ENCODE data around the gene SRPK3. TPM values are rescaled to one million over a fixed set of nuclear protein-coding genes. Genes with fewer than 3 reads are reported as not detected.

SRPK3 gene
- polyA plus RNA-seq, 3 donors: 0.81 to 2.1 (median 1.9) TPM

DNA sequence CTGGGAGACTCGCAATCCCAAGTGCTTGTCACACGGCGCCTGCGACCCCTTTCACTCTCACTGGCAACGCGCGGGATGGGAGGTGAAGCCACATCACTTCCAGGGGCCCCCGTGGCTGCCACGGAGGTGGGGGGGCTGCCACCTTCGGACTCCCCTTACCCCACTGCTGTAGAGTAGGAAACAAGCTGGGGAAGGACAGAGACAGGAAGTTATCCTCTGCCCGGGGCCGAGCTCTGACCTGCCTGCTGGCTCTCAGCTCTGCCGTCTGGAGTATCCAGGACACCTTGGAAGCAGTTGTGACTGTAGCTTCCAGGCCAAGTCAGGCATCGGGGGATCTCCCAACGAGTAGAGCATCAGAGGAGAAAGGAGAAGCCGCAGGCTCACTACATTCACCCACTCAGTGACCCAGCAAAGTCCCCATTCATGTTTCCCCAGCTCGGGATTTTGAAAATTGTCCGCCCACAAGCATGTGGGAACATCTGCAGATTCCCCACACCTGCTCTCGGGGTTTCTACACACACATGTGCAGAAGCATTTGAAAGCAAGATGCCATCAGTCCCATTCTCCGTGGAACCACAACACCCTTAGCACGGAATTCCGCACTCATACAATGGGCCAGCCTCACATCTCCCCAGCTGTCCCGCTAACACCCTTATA is 38.7 kb downstream of the SRPK3 start:
- DNase-seq (ENCODE audit: extremely low read depth in 1 of 11, low read depth in 9 of 11, low spot score in 4 of 11): no peak

- DNase-seq (ENCODE audit: extremely low read depth in 1 of 11, low read depth in 9 of 11, low spot score in 4 of 11): no peak
Observed at GRCh38 chrX:153820601-153821000, 39.8 kb downstream of the SRPK3 start.

DNA sequence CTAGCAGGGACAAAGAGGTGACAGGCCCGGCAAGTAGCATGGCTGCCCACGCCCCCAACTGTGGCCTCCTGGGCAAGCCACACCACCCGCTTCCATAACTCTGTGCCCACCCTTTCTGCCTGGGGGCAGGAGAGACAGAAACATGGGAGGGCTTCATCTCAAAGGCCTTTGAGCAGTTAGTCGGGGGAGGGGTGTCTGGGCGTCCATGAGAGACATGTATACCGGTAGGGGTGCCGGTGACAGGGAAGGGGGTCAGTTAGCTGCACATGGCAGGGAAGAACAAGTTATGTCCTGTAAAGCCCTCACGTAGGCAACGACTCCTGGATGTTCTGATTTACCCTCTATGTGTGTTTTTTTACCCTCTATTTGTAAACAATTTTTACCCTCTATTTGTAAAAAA is 40.2 kb downstream of the SRPK3 start:
- DNase-seq (ENCODE audit: extremely low read depth in 1 of 11, low read depth in 9 of 11, low spot score in 4 of 11): no peak

DNA sequence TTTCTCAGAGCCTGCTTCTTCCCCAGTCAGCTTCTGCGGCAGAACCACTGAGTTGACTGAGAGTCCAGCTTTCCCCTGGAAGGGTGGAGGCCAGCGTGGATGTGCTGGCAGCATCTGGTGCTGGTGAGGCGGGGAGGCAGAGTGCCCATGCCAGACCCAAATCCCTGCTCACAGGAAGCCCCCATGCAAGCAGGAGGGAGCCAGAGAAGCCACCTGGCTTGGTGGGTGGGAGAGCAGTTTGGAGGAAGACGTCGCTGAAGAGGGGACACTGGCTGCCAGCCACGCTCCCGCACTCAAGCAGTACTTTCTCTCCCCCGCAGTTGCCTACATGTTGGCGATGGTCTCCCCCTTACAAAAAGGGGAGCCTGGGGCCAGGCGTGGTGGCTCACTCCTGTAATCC is 43.5 kb downstream of the SRPK3 start:
- no peak for DNase-seq (ENCODE audit: extremely low read depth in 1 of 11, low read depth in 9 of 11, low spot score in 4 of 11)

DNA sequence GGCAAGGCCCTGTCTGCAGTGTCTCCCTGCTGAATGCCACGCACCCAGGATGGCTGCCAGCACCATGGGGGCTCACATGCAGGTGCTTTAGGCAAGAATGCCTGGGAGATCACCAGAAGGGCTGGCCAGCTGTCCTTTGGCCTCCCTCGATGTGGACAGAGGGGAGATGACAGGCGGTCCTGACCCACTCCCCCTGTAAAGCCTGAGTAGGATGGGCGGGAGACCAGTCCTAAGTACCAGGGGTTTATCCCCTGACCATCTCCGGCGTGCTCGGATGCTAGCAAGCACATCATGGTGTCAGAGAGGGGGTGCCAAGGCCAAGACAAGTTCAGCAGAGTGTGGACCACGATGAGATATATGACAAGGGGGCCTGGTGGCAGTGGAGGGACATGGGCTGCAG is 44.2 kb downstream of the SRPK3 start:
- no peak for DNase-seq (ENCODE audit: extremely low read depth in 1 of 11, low read depth in 9 of 11, low spot score in 4 of 11)

- no peak for DNase-seq (ENCODE audit: extremely low read depth in 1 of 11, low read depth in 9 of 11, low spot score in 4 of 11)
Observed at GRCh38 chrX:153827016-153827415, 46.2 kb downstream of the SRPK3 start.

GRCh38 chrX:153827903-153828302 is 47.1 kb downstream of the SRPK3 start:
- DNase-seq (ENCODE audit: extremely low read depth in 1 of 11, low read depth in 9 of 11, low spot score in 4 of 11): no peak

GRCh38 chrX:153828308-153828707 is 47.5 kb downstream of the SRPK3 start:
- no peak for DNase-seq (ENCODE audit: extremely low read depth in 1 of 11, low read depth in 9 of 11, low spot score in 4 of 11)

DNA sequence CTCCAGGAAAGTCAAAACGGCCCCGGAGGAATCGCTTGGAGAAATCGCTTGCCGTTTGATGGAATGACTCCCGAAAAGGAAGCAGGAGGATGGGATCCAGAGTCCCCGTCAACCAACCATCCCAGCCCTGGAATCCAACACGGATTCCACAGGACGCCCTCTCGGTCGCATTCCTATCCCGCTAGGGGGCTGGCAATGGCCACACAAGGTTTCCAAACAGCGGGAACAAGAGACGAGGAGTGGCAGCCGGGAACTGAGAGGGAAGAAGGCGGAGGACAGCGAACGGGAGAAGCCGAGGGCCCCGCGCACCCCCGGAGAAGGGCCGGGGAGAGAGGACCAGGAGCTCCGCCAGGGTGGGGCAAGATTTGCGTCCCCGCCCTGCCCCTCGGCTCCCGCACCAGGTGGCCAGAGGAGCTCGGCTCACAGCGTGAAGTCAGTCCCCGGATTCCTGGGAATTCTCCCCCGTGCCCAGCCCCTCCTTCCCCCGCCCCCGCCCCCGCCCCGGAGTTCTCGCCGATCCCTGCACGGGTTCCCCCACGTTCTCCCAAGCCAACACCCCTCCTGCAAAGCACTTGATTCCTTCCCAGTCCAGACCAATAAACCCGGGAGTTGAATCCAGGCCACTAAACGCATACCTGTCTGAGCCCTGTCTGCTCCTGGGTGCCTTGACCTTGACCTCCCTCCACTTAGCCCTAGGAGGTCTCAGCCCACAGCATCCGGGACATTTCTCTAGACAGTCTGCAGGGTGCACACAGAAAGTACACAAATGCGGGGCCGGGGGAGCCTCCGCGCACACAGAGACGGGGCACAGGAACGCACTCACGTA is 48.1 kb downstream of the SRPK3 start:
- peak in 1 of 11 donors; percentile 20 for DNase-seq (ENCODE audit: extremely low read depth in 1 of 11, low read depth in 9 of 11, low spot score in 4 of 11)

DNA sequence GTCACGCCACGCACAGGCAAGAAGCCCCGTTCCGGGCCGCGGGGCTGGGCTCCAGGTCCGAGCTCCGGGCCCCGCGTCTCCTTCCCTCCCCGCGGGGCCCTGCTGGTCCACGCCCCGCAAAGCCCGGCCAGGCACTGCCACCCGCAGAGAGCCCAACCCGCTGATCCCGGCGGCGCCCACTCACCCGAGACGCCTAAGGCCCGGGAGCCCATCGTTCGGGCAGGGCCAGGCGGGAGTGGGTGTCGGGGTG is 48.6 kb downstream of the SRPK3 start:
- DNase-seq (ENCODE audit: extremely low read depth in 1 of 11, low read depth in 9 of 11, low spot score in 4 of 11): no peak

- DNase-seq (ENCODE audit: extremely low read depth in 1 of 11, low read depth in 9 of 11, low spot score in 4 of 11): no peak
Observed at GRCh38 chrX:153829799-153830639, 49.2 kb downstream of the SRPK3 start, which contains the start of gene PDZD4. TSS of gene PDZD4 (minus strand) at chrX:153830544. CDS start at chrX:153830298, 246 bp downstream.

DNA sequence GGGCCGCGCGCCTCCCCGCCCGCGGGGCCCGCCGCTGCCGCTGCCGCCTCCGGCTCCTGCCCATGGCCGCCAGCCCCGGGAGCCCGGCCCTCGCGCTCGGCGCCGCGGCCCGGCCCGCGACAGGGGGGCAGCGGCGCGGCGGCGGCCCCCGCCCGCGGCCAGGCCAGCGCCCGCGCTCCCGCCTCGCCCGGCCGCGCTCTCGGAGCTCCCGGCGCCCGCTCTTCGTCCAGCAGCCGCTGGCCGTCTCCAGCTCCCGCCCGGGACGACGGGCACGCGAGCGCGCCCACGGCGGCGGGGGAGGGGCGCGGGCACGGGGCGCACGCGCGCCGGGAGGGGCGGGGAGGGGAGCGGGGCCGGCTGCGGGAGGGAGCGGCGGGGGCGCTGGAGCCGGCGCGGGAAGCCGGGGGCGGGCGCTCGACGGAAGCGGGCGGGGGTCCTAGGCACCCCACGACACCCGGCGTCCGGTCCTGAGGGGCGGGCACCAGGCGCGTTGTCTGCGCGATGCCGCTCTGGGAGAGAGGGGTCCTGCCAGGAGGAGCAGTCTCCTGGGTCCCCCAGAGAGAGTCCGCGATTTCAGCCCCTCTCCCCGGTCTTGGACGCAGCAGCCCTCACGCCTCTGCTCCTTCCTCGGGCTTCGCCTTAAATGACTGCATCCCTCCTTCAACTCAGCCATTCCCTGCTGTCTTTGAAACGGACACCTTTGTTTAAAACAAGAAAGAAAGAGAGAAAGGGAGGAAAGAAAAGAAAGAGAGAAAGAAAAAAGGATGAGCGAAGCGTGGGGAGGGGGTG is 50.0 kb downstream of the SRPK3 start:
- DNase-seq (ENCODE audit: extremely low read depth in 1 of 11, low read depth in 9 of 11, low spot score in 4 of 11): no peak

DNA sequence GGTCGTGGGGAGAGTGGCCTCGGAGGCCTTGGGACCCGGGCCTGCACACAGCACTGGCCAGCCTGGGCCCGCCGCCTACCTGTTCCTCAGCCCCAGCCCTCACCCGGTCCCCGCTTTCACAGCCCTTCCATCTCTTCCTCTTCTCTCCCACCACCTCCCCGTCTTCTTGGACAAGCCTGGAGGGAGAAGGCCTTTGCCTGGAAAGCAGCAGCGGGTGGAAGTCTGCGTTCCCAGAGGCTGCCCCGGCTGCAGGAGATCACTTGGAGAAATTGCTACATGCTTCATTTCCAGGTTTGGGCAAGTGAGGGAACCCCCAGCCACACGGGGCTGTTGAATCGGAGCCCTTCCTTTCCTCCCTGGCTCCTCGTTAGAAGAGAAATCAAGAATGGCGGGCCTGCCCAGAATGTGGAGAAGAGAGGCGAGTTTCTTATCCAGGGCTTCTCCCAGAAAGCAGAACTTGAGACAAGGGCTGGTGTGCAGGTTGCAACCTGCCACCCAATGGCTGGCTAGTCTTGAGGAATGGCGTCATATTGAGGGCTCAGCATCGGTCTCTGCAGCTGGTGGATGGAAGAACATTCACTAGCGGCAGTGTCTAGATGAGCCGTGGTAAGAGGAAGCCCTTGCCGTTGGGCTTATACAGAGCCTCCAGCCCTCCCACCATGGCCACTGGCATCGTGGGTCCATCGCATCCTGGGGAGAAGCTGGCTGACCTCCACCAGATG is 50.7 kb downstream of the SRPK3 start:
- no peak for DNase-seq (ENCODE audit: extremely low read depth in 1 of 11, low read depth in 9 of 11, low spot score in 4 of 11)

GRCh38 chrX:153832728-153833127 is 51.9 kb downstream of the SRPK3 start:
- no peak for DNase-seq (ENCODE audit: extremely low read depth in 1 of 11, low read depth in 9 of 11, low spot score in 4 of 11)

Other genes starting within 250 kb of the SRPK3 start
- gene CCNQ, start 181.9 kb upstream of the SRPK3 start, polyA plus RNA-seq (ENCODE audit: insufficient read length in 3 of 3): 10 to 100 TPM; 15.6 to 19.5 (median 17.0) TPM
- gene DUSP9, start 133.8 kb upstream of the SRPK3 start, polyA plus RNA-seq (ENCODE audit: insufficient read length in 3 of 3): 10 to 100 TPM; 38.3 to 51.9 (median 46.8) TPM
- gene PNCK, start 107.2 kb upstream of the SRPK3 start, polyA plus RNA-seq (ENCODE audit: insufficient read length in 3 of 3): 10 to 100 TPM in 1 of 3 donors, 1 to 10 TPM in 2; 7.6 to 13.9 (median 8.4) TPM
- 10 to 100 TPM; 53.5 to 69.9 (median 59.4) TPM for gene SLC6A8, start 93.1 kb upstream of the SRPK3 start, polyA plus RNA-seq (ENCODE audit: insufficient read length in 3 of 3)
- gene BCAP31, start 56.7 kb upstream of the SRPK3 start, polyA plus RNA-seq (ENCODE audit: insufficient read length in 3 of 3): 100 to 1,000 TPM; 182 to 189 (median 189) TPM
- gene ABCD1, start 56.2 kb upstream of the SRPK3 start, polyA plus RNA-seq (ENCODE audit: insufficient read length in 3 of 3): 1 to 10 TPM; 7.9 to 9.8 (median 8.0) TPM
- gene PLXNB3, start 16.8 kb upstream of the SRPK3 start, polyA plus RNA-seq (ENCODE audit: insufficient read length in 3 of 3): 1 to 10 TPM; 1.0 to 2.0 (median 1.2) TPM
- gene IDH3G, start 13.3 kb downstream of the SRPK3 start, polyA plus RNA-seq (ENCODE audit: insufficient read length in 3 of 3): 10 to 100 TPM; 69.9 to 93.9 (median 91.2) TPM
- 100 to 1,000 TPM; 138 to 174 (median 166) TPM for gene SSR4, start 13.6 kb downstream of the SRPK3 start, polyA plus RNA-seq (ENCODE audit: insufficient read length in 3 of 3)
- gene PDZD4, start 49.5 kb downstream of the SRPK3 start, polyA plus RNA-seq (ENCODE audit: insufficient read length in 3 of 3): 10 to 100 TPM in 2 of 3 donors, 1 to 10 TPM in 1; 7.2 to 12.5 (median 11.5) TPM
- gene L1CAM, start 105.1 kb downstream of the SRPK3 start, polyA plus RNA-seq (ENCODE audit: insufficient read length in 3 of 3): 10 to 100 TPM; 35.2 to 57.4 (median 53.1) TPM
- gene AVPR2, start 123.6 kb downstream of the SRPK3 start, polyA plus RNA-seq (ENCODE audit: insufficient read length in 3 of 3): 1 to 10 TPM in 2 of 3 donors, under 1 TPM in 1; 0.78 to 2.2 (median 1.7) TPM
- gene ARHGAP4, start 145.2 kb downstream of the SRPK3 start, polyA plus RNA-seq (ENCODE audit: insufficient read length in 3 of 3): 10 to 100 TPM; 21.5 to 43.5 (median 32.8) TPM
- 10 to 100 TPM; 53.0 to 78.0 (median 77.5) TPM for gene NAA10, start 154.0 kb downstream of the SRPK3 start, polyA plus RNA-seq (ENCODE audit: insufficient read length in 3 of 3)
- 10 to 100 TPM; 17.5 to 28.4 (median 20.8) TPM for gene RENBP, start 163.6 kb downstream of the SRPK3 start, polyA plus RNA-seq (ENCODE audit: insufficient read length in 3 of 3)
- 10 to 100 TPM; 40.8 to 52.0 (median 45.7) TPM for gene HCFC1, start 190.8 kb downstream of the SRPK3 start, polyA plus RNA-seq (ENCODE audit: insufficient read length in 3 of 3)
- gene TMEM187, start 191.7 kb downstream of the SRPK3 start, polyA plus RNA-seq (ENCODE audit: insufficient read length in 3 of 3): 1 to 10 TPM; 5.3 to 9.2 (median 7.5) TPM
- 10 to 100 TPM; 52.0 to 69.7 (median 62.3) TPM for gene IRAK1, start 238.9 kb downstream of the SRPK3 start, polyA plus RNA-seq (ENCODE audit: insufficient read length in 3 of 3)